Right lung (tissue), 5 donors: ENCODE data around the gene MCAM. TPM values are rescaled to one million over a fixed set of nuclear protein-coding genes. Genes with fewer than 3 reads are reported as not detected.

Experiments used
- DNase-seq, 2 donors: peaks; one replicate each; pipeline ENCODE4 v3.0.0-alpha.2; 2013
- polyA plus RNA-seq, 5 donors: library from polyadenylated mRNA; unstranded; fragments of 120-200 nt; gene quantifications; one replicate each; pipeline versions ENCODE4 v1.2.1 to v1.2.3, GENCODE V29; 2013; ENCODE audit warnings: inconsistent platforms in 1 of 5, low replicate concordance in 1 of 5; ENCODE audit not compliant: insufficient read length in 5 of 5, insufficient read depth in 1 of 5

MCAM gene
- polyA plus RNA-seq, 5 donors = 89.3 to 139 (median 108) TPM

GRCh38 chr11:119309953-119310681, 6.8 kb downstream of the MCAM start:
- no peak for DNase-seq

- DNase-seq = no peak
These were observed 7.5 kb downstream of the MCAM start for GRCh38 chr11:119309411-119309810.

GRCh38 chr11:119307974-119308373, 9.0 kb downstream of the MCAM start:
- no peak for DNase-seq

GRCh38 chr11:119307219-119307618, 9.7 kb downstream of the MCAM start:
- DNase-seq = no peak

- no peak for DNase-seq
These were observed 10.5 kb downstream of the MCAM start for GRCh38 chr11:119306373-119306890.

GRCh38 chr11:119305556-119306372, 11.2 kb downstream of the MCAM start:
- no peak for DNase-seq

GRCh38 chr11:119303227-119303718, 13.7 kb downstream of the MCAM start:
- no peak for DNase-seq

- DNase-seq = no peak
These were observed 16.5 kb downstream of the MCAM start for GRCh38 chr11:119300198-119300964.

- DNase-seq = no peak
These were observed 17.5 kb downstream of the MCAM start for GRCh38 chr11:119299416-119299815.

- DNase-seq = no peak
These were observed 18.2 kb downstream of the MCAM start for GRCh38 chr11:119298726-119299125.

GRCh38 chr11:119297938-119298337, 19.0 kb downstream of the MCAM start:
- DNase-seq = no peak

- no peak for DNase-seq
These were observed 21.8 kb downstream of the MCAM start for GRCh38 chr11:119295178-119295577.

- no peak for DNase-seq
These were observed 23.5 kb downstream of the MCAM start for GRCh38 chr11:119293461-119293860.

- no peak for DNase-seq
These were observed 25.9 kb downstream of the MCAM start for GRCh38 chr11:119290894-119291497.

GRCh38 chr11:119288219-119288618, 28.7 kb downstream of the MCAM start:
- no peak for DNase-seq

GRCh38 chr11:119285431-119285830, 31.5 kb downstream of the MCAM start:
- no peak for DNase-seq

GRCh38 chr11:119284344-119285157, 32.4 kb downstream of the MCAM start:
- no peak for DNase-seq

GRCh38 chr11:119282495-119282894, 34.4 kb downstream of the MCAM start:
- DNase-seq = no peak

- DNase-seq = no peak
These were observed 39.3 kb downstream of the MCAM start for GRCh38 chr11:119277660-119278059.

- DNase-seq = no peak
These were observed 43.2 kb downstream of the MCAM start for GRCh38 chr11:119273721-119274120.

GRCh38 chr11:119267645-119268044, 49.3 kb downstream of the MCAM start:
- no peak for DNase-seq
